ENCODE data around the gene PDCD1.

- no peak for TF ChIP-seq CTCF (IDR thresholded peaks at IDR 0.05; ENCODE audit: low read depth, low read length)
- no peak for TF ChIP-seq EZH2phosphoT487 (IDR thresholded peaks at IDR 0.05; ENCODE audit: low read depth)
Observed at GRCh38 chr2:241890524-241891235, 32.0 kb upstream of the PDCD1 start.
